IPS-NIHi7 (cell line): ENCODE results near the gene SMPD2.

Source experiments
- DNase-seq: peaks from one replicate; pipeline ENCODE4 v3.0.0; 2012; ENCODE audit warnings: mixed read lengths; ENCODE audit errors: extremely low spot score

SMPD2 gene, protein sequence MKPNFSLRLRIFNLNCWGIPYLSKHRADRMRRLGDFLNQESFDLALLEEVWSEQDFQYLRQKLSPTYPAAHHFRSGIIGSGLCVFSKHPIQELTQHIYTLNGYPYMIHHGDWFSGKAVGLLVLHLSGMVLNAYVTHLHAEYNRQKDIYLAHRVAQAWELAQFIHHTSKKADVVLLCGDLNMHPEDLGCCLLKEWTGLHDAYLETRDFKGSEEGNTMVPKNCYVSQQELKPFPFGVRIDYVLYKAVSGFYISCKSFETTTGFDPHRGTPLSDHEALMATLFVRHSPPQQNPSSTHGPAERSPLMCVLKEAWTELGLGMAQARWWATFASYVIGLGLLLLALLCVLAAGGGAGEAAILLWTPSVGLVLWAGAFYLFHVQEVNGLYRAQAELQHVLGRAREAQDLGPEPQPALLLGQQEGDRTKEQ

GRCh38 chr6:109440331-109441068, at the start of gene SMPD2, which contains the start of gene PPIL6:
TSS of gene SMPD2 (plus strand) at chr6:109440724. CDS start at chr6:109441122, 398 bp downstream.
TSS of gene PPIL6 (minus strand) at chr6:109440628. CDS start at chr6:109440590, 38 bp downstream.
- peak; percentile 97 for DNase-seq

DNA sequence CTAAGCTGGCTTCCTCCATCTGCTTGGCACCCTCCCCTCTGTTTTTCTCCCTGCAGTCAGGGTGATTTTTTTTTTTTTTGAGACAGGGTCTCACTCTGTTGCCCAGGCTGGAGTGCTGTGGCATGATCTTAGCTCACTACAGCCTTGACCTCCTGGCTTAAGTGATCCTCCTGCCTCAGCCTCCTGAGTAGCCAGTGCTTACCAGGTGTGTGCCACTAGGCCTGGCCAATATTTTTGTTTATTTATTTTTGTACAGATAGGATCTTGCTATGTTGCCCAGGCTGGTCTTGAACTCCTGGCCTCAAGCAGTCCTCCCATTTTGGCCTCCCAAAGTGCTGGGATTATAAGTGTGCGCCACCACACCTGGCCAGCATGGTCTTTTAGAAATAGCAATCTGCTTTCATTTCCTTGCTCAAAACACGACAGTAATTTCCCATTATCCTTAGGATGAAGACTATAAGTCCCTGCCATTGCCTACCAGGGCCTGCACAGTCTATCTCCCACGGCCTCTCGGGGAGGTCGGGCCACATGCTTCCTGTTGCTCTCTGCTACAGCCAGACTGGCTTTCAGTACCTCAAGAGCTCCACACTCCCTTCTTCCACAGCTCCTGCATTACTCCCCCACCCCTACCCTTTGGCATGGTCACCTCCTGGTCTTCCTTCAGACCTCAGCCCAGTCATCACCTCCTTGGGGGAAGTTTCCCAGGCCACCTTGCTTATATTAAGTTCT, 47.2 kb upstream of the SMPD2 start:
- no peak for DNase-seq

GRCh38 chr6:109393886-109394281, 46.6 kb upstream of the SMPD2 start:
- no peak for DNase-seq

DNA sequence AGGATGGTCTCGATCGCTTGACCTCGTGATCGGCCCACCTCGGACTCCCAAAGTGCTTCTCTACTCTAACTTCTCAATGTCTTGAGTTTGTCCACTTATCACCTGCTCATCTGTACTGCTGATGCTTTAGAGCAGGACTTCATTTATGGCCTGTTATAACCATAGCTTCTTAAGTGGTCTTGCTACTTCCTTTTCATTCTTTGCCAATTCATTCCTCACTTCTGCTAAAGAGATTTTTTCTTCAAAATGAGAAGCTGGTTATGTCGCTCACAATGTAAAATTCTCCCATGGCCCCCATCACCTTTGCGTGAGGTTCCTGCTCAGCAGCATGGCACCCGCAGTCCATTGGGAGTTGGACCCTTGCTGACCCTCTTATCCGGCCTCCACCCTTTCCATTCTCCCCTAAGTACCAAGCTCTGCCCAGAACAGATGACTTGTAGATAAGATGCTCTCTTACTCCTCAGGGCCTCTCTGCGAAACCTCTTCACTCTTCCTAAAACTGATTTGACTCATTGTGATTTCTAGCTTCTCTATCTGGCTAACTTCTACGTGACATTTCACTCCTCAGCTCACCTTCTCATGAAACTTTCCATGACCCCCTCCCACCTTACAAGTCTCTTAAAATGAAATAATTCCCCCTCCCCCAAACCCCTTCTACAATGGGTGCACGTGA, 44.3 kb upstream of the SMPD2 start:
- no peak for DNase-seq

- DNase-seq = peak; percentile 29
Measured at GRCh38 chr6:109397020-109397419, 43.5 kb upstream of the SMPD2 start.

- DNase-seq = no peak
Measured at GRCh38 chr6:109406196-109406595, 34.3 kb upstream of the SMPD2 start.

DNA sequence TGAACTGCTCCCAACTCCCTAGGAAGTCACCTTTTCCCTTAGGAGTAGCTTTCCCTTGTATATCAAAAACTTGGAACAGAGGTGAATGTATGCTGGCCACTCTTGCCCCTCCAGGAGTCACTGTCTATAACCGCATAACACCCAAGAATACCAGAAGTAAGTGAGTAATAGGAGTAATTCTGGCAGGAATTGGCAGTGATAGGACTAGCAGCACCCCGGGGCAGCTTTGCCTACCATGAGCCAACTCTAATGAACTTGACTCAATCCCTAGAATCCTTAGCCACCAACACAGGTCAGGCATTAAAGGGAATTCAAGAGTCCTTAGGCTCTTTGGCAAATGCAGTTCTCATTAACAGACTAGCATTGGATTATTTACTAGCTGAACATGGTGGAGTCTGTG, 29.5 kb upstream of the SMPD2 start:
- DNase-seq = no peak

- no peak for DNase-seq
Measured at GRCh38 chr6:109417646-109418045, 22.9 kb upstream of the SMPD2 start.

DNA sequence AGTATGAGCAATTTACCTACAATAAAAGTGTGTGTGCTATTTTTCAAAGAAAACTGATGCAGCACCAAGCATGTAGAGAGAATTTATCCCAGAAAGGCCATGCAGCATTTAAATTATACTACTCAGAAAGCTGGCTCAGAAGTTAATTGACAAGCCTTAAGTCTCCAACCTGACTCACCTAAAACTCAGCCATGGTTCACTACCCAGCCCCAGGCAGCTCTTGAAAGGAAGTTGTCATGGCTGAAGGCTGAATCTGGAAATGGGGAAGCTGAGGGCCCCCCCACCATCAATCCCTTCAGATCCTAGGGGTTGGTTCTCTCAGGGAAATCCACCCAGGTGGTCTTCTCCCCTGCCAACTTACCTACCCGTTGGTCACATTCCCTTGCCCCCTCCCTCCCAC, 19.8 kb upstream of the SMPD2 start:
- DNase-seq = no peak

DNA sequence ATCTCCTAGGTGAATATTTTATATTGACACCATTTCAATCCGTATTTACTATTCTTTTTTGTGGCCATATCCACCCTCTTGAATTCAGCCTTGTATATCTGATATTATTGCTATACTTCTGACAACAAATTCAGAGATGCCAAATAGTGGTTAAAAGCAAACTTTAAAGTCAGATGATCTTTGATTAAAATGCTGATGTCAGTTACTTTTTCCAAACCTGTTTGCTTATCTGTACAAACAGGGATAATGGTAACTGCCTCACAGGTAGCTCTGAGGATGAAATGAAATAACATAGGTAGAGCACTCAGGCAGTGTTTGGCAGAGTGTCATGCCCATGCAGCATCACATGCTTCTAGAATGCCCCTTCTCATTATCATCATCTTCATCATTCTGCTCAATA, 19.3 kb upstream of the SMPD2 start:
- no peak for DNase-seq

DNA sequence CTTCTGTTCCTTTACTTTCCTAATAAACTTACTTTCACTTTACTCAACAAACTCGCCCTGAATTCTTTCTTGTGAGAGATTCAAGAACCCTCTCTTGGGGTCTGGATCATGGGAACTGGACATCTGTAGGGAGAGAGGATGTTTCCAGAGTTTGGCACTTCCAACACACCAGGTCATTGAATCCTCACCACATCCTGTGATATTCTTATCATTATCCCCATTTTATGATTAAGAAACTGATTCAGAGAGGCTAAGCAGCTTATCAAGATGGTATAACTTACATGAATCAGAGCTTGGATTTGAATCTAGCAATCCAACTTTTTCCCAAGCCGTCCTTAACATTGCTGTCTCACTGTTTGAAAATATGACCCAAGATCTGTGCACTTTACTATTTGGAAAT, 15.6 kb upstream of the SMPD2 start:
- DNase-seq = no peak

DNA sequence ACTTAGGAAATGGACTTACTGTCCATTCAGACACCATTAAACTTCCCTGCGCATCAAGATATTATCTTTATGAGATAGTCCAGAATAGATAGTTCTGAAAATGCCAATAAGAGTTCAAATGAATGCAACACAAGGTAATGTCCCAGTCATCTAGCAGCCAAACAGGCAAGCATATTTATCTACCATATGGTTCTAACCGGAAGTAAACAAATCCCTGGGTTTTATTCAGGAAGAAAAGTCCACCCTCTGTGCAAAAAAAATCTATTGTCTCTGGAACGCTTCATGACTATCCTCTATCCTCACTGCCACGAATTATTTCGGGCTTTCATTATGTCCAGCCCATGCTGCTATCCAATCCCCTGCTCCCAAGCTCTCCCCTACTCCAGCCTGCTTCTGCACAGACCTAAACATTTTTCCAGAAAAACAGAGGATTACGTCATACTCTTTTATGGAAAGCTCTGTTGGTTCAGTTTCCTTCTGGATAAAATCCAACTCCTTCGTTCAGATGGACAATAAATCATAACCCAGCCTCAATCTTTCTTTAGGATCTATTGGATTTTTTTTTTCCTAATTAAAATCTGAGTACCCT, 11.5 kb upstream of the SMPD2 start:
- no peak for DNase-seq

DNA sequence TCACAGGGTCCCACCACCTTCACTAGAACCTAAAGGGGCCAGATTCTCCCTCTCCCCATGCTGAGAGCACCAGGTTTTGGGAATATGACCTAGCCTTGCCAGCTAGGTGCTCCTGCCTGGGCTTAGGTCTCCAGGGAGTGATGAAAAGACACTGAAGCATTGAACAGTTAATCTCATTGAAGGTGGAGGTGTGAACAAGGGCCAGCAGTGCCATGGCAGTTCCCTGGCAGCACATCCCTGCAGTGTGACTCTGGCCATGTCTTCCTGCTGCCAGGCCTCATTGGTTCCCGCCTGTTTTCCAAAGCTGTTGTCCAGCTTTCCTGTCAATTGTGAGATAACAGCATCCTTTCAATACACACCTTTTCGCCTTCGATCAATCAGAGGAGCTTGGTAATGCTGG, 11.0 kb upstream of the SMPD2 start:
- no peak for DNase-seq

DNA sequence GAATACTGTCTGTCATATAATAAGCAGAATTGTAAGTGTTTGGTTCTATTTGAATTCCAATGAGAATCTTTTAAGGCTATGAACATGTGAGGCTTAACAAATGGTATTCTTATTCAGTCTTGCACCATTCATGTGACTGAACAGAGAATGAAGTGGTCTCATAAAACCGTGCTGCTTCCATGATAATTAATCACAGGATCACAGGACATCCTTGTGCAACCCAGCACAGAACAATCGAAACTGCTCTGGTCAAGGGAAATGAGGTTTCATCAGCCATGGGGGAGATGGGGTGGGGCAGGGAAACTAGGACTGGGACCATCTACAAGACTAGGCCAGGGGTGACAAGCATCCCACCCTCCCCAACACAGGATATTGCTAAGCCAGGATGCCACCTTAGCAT, 6.1 kb upstream of the SMPD2 start:
- no peak for DNase-seq

DNA sequence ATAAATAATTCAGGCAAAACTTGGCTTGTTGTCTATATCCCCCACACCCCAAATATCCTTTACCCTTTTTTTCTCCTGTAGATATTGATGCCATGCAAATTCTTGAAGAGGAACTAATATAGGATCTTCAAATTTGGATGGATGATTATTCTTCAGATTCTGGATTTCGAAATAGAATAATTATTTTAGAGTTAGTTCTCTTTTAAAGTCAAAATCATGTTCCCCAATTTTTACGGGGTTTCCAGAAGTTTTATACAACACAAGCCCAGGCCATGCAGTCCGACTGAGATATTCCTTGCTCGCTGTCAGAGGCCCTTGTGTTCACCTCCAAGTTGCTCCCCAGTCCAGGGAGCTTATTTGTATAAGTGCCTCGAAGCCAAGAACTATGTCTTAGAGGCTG, 4.5 kb upstream of the SMPD2 start:
- no peak for DNase-seq

GRCh38 chr6:109441069-109441816, 719 bp downstream of the SMPD2 start:
- DNase-seq = peak; percentile 69

- no peak for DNase-seq
Measured at GRCh38 chr6:109442393-109442924, 1.9 kb downstream of the SMPD2 start.

DNA sequence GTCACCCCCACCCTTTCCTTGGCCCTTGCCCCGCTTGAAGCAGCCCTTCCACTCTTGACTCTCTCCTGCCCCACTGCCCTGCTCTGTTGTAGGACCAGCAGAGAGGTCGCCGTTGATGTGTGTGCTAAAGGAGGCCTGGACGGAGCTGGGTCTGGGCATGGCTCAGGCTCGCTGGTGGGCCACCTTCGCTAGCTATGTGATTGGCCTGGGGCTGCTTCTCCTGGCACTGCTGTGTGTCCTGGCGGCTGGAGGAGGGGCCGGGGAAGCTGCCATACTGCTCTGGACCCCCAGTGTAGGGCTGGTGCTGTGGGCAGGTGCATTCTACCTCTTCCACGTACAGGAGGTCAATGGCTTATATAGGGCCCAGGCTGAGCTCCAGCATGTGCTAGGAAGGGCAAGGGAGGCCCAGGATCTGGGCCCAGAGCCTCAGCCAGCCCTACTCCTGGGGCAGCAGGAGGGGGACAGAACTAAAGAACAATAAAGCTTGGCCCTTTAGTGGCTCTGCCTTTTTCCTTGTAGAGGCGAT, 3.0 kb downstream of the SMPD2 start:
- DNase-seq = no peak

DNA sequence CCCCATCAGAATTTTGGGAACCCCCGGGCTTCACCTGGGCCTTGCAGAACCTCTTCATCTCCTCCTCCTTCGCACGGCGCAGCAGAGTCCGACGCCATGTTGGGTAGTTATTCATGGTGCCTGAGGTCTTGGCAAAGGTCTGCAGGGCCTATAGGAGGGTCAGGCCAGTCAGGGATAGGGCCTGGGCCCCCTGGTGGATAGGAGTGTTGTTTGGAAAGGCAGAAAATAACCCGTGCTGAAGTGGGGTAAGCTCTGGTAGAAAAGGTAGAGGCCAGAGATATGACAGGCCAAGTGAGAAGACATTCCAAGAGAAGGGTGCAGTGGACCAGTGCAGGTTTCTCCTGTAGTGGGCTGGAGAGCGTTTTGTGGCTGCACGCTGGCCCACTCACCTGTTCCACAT, 4.9 kb downstream of the SMPD2 start:
- DNase-seq = no peak

DNA sequence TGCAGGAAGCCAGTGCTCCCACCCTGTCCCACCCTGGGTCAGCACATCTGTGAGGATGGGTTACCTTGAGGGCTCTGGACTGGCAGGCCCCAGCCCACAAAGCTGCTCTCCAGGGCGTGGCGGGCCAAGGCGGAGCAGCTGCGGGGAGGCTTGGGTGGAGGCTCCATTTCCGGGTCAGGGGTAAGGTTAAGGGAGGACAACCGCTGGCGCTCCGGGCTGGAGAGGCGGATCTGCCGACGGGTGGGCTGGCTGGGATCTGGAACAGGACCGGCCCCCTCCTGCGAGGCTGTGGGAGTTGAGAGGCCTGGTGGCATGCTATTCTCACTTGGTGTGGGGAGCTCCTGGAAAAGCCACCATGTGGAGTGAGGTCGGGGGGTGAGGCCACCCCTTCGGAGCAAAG, 5.5 kb downstream of the SMPD2 start:
- no peak for DNase-seq
